Vagina (tissue), 2 donors: ENCODE data around the gene MRPL1. TPM values are rescaled to one million over a fixed set of nuclear protein-coding genes. Genes with fewer than 3 reads are reported as not detected.
"Not testable (repeated sequence)": the region's sequence is repeated elsewhere in the genome, so short reads cannot be mapped to it uniquely, and the experiment has no call there.

Source experiments
- DNase-seq, 2 donors: peaks; one replicate each; pipeline ENCODE4 v3.0.0-alpha.2; 2017; ENCODE audit errors: extremely low spot score in 2 of 2
- H3K27ac ChIP-seq: fragments of 200-600 bp; sonication (generic); one replicate; pipeline ENCODE4 v1.5.1; 2019
- H3K27me3 ChIP-seq: fragments of 200-600 bp; sonication (generic); one replicate; pipeline ENCODE4 v1.5.1; 2019
- H3K36me3 ChIP-seq, 2 donors: fragments of 200-600 bp; sonication (generic); one replicate each; pipeline ENCODE4 v1.5.1; 2017 to 2019
- H3K4me1 ChIP-seq: fragments of 200-600 bp; sonication (generic); one replicate; pipeline ENCODE4 v1.5.1; 2019
- H3K4me3 ChIP-seq, 2 donors: fragments of 200-600 bp; sonication (generic); 1 replicate in 1 of 2; 2 replicates in 1 of 2; pipeline ENCODE4 v1.5.1; 2016 to 2019
- H3K9me3 ChIP-seq: fragments of 200-600 bp; sonication (generic); one replicate; pipeline ENCODE4 v1.5.1; 2019
- POLR2A ChIP-seq, 2 donors: fragments of 450-650 bp; IDR thresholded peaks; one replicate each; pipeline ENCODE4 v1.6.1; 2017; ENCODE audit warnings: antibody characterized with exemption in 2 of 2, mild to moderate bottlenecking in 2 of 2, moderate library complexity in 2 of 2
- POLR2AphosphoS5 ChIP-seq, 2 donors: sonication (generic); formaldehyde crosslinking; IDR thresholded peaks; one replicate each; pipeline ENCODE4 v1.9.0; 2017; ENCODE audit warnings: antibody characterized with exemption in 2 of 2, mild to moderate bottlenecking in 2 of 2, low read depth in 1 of 2; ENCODE audit not compliant: insufficient read depth in 1 of 2
- intact Hi-C: fragments of 100-400 bp; cut with DNase I; formaldehyde crosslinking; loops from one replicate; pipeline ENCODE4 v1.15.1; 2023
- total RNA-seq: library from RNA; depleted of rRNA; stranded (reverse); fragments of >200 nt; gene quantifications from one replicate; pipeline ENCODE4 v1.2.3, GENCODE V29; 2016
- TF ChIP-seq, protein P1 (sequence below), 3 experiments: fragments of 450-650 bp in 2 of 3; fragments of 200-600 bp in 1 of 3; sonication (generic) in 1 of 3; IDR thresholded peaks; one replicate each; pipeline ENCODE4 v1.5.1; 2017 to 2019; ENCODE audit warnings: antibody characterized with exemption in 3 of 3, mild to moderate bottlenecking in 2 of 3, moderate library complexity in 2 of 3

Gene MRPL1
- total RNA-seq, 1 donor from 2014 or later: 20.1 TPM

DNA sequence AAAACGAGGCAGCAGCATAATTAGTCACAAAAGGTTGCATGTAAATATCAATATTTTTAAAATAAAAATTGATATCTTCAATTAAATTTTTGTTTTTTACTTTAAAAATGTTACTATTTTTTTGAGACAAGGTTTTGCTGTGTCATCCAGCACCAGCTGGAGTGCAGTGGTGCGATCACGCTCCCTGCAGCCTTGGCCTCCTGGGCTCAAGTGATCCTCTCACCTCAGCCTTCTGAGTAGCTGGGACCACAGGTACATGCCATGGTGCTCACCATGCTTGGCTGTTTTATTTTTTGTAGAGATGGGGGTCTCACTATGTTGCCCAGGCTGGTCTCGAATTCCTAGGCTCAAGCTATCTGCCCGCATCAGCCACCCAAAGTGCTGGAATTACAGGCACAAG lies 97.7 kb downstream of the MRPL1 start:
- Histone ChIP-seq H3K36me3 (no peaks in the 10 kb centered on the region), H3K4me3 (no peak overlapping the region), H3K9me3 (no peaks in the 10 kb centered on the region), H3K27me3 (no peaks in the 10 kb centered on the region), H3K27ac (no peak overlapping the region), H3K4me1 (no peaks in the 10 kb centered on the region)
- intact Hi-C loops: no loop called here
- DNase-seq: no peak
- TF ChIP-seq, protein P1, sequence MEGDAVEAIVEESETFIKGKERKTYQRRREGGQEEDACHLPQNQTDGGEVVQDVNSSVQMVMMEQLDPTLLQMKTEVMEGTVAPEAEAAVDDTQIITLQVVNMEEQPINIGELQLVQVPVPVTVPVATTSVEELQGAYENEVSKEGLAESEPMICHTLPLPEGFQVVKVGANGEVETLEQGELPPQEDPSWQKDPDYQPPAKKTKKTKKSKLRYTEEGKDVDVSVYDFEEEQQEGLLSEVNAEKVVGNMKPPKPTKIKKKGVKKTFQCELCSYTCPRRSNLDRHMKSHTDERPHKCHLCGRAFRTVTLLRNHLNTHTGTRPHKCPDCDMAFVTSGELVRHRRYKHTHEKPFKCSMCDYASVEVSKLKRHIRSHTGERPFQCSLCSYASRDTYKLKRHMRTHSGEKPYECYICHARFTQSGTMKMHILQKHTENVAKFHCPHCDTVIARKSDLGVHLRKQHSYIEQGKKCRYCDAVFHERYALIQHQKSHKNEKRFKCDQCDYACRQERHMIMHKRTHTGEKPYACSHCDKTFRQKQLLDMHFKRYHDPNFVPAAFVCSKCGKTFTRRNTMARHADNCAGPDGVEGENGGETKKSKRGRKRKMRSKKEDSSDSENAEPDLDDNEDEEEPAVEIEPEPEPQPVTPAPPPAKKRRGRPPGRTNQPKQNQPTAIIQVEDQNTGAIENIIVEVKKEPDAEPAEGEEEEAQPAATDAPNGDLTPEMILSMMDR (IDR thresholded peaks at IDR 0.05): no peak
- no peak for TF ChIP-seq POLR2A (IDR thresholded peaks at IDR 0.05)
- no peak for TF ChIP-seq POLR2AphosphoS5 (IDR thresholded peaks at IDR 0.05; ENCODE audit: insufficient read depth in 1 of 2, low read depth in 1 of 2)

DNA sequence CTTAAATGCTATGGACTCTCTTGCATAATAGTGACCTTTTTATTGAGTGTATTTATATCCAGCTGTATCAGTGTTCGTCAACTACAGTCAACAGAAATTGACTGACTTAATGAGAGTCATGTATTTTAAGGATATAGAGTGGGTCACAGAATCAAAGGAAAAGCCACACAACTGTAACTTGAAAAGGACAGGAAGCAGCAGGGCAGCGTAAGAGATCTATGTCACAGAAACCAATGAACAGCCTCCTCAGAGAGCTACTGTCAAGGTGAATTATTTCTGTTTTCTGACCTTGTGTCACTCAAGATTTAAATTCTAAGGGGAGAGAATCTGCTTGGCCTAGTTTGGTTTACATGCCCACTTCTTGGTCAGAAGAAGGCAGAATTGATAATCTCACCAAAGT lies 100.4 kb downstream of the MRPL1 start:
- intact Hi-C loops: no loop called here
- no peak for DNase-seq
- Histone ChIP-seq H3K4me1 (no peaks in the 10 kb centered on the region), H3K36me3 (no peaks in the 10 kb centered on the region), H3K4me3 (no peak overlapping the region), H3K9me3 (no peaks in the 10 kb centered on the region), H3K27ac (no peak overlapping the region), H3K27me3 (no peaks in the 10 kb centered on the region)
- TF ChIP-seq, protein P1 (IDR thresholded peaks at IDR 0.05): no peak
- no peak for TF ChIP-seq POLR2AphosphoS5 (IDR thresholded peaks at IDR 0.05; ENCODE audit: insufficient read depth in 1 of 2, low read depth in 1 of 2)
- no peak for TF ChIP-seq POLR2A (IDR thresholded peaks at IDR 0.05)

- DNase-seq, H3K9me3 ChIP-seq, H3K36me3 ChIP-seq, intact Hi-C loops, H3K27me3 ChIP-seq, H3K4me3 ChIP-seq, H3K4me1 ChIP-seq, H3K27ac ChIP-seq: not testable (repeated sequence)
Observed at GRCh38 chr4:77973657-77974056, 111.0 kb downstream of the MRPL1 start.

DNA sequence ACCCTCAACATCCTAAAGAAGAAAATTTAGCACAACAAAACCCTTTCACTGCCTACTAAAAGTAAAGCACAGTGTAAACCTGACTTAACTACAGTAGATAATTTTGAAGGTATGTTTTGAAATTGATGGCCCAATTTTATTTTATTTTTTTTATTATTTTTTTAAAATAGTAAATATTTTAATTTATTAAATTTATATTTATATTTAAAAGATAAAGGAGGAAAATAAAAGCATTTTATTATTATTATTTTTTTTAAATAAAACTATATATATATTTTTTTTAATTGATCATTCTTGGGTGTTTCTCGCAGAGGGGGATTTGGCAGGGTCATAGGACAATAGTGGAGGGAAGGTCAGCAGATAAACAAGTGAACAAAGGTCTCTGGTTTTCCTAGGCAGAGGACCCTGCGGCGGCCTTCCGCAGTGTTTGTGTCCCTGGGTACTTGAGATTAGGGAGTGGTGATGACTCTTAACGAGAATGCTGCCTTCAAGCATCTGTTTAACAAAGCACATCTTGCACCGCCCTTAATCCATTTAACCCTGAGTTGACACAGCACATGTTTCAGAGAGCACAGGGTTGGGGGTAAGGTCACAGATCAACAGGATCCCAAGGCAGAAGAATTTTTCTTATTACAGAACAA lies 120.4 kb downstream of the MRPL1 start:
- H3K27ac ChIP-seq, H3K36me3 ChIP-seq, H3K27me3 ChIP-seq, DNase-seq, intact Hi-C loops, H3K4me3 ChIP-seq, H3K4me1 ChIP-seq, H3K9me3 ChIP-seq: not testable (repeated sequence)

GRCh38 chr4:77983612-77984311 lies 121.1 kb downstream of the MRPL1 start:
- H3K27ac ChIP-seq, H3K9me3 ChIP-seq, H3K27me3 ChIP-seq, intact Hi-C loops, H3K36me3 ChIP-seq, DNase-seq, H3K4me3 ChIP-seq, H3K4me1 ChIP-seq: not testable (repeated sequence)

GRCh38 chr4:77989968-77990367 lies 127.3 kb downstream of the MRPL1 start:
- no peaks in the 10 kb centered on the region for H3K9me3 ChIP-seq
- H3K4me1 ChIP-seq: no peaks in the 10 kb centered on the region
- H3K27ac ChIP-seq: no peak overlapping the region
- H3K36me3 ChIP-seq: no peaks in the 10 kb centered on the region
- H3K4me3 ChIP-seq: no peak overlapping the region
- H3K27me3 ChIP-seq: no peaks in the 10 kb centered on the region
- intact Hi-C loops: no loop called here
- no peak for TF ChIP-seq POLR2AphosphoS5 (IDR thresholded peaks at IDR 0.05; ENCODE audit: insufficient read depth in 1 of 2, low read depth in 1 of 2)
- TF ChIP-seq POLR2A (IDR thresholded peaks at IDR 0.05): no peak
- TF ChIP-seq, protein P1 (IDR thresholded peaks at IDR 0.05): no peak
- no peak for DNase-seq
